Neural cell (in vitro differentiated cells): ENCODE results near the gene BCO2. TPM values are rescaled to one million over a fixed set of nuclear protein-coding genes. Genes with fewer than 3 reads are reported as not detected.

ENCODE experiments used
- H2AFZ ChIP-seq: fragments of 200-600, 300-800 bp; sonication (generic), shearing (Covaris generic); 2 replicates; pipeline ENCODE4 v1.6.0; 2014; ENCODE audit warnings: low read depth, mild to moderate bottlenecking, antibody characterized with exemption, low read length, moderate library complexity
- H3F3A ChIP-seq: fragments of 200-600 bp; shearing (Covaris generic); 2 replicates; pipeline ENCODE4 v1.6.1; 2016; ENCODE audit warnings: mild to moderate bottlenecking, moderate library complexity, mixed read lengths, antibody characterized with exemption, low read length; ENCODE audit not compliant: insufficient read depth, poor library complexity, severe bottlenecking
- H3K27ac ChIP-seq: fragments of 200-600, 300-800 bp; sonication (generic), shearing (Covaris generic); 2 replicates; pipeline ENCODE4 v1.5.1; 2014; ENCODE audit warnings: mild to moderate bottlenecking, low read length, moderate library complexity
- H3K27me3 ChIP-seq: fragments of 300-800, 200-600 bp; sonication (generic), shearing (Covaris generic); 2 replicates; pipeline ENCODE4 v1.6.0; 2014; ENCODE audit warnings: mild to moderate bottlenecking, low read depth, low read length, moderate library complexity; ENCODE audit not compliant: insufficient read depth
- H3K36me3 ChIP-seq: fragments of 300-800, 200-600 bp; sonication (generic), shearing (Covaris generic); 2 replicates; pipeline ENCODE4 v1.5.1; 2014; ENCODE audit warnings: mild to moderate bottlenecking, antibody characterized with exemption, low read length, moderate library complexity; ENCODE audit not compliant: insufficient read depth
- H3K4me2 ChIP-seq: fragments of 300-800, 200-600 bp; sonication (generic), shearing (Covaris generic); 2 replicates; pipeline ENCODE4 v1.6.0; 2014; ENCODE audit warnings: mild to moderate bottlenecking, low read length
- H3K4me3 ChIP-seq: fragments of 300-800, 200-600 bp; sonication (generic), shearing (Covaris generic); 2 replicates; pipeline ENCODE4 v1.5.1; 2014; ENCODE audit warnings: mild to moderate bottlenecking, low read length, moderate library complexity
- H3K79me2 ChIP-seq: fragments of 200-600 bp; shearing (Covaris generic); replicated peaks from 2 replicates; pipeline ENCODE4 v1.6.0; 2014; ENCODE audit warnings: mild to moderate bottlenecking, low read length, moderate library complexity; ENCODE audit not compliant: insufficient read depth
- H3K9ac ChIP-seq: fragments of 300-800, 200-600 bp; sonication (generic), shearing (Covaris generic); 2 replicates; pipeline ENCODE4 v1.6.1; 2016; ENCODE audit warnings: mild to moderate bottlenecking, low read length, mixed read lengths
- H3K9me2 ChIP-seq: fragments of 200-600 bp; shearing (Covaris generic); 2 replicates; pipeline ENCODE4 v1.6.1; 2016; ENCODE audit warnings: mild to moderate bottlenecking, low read length, mixed read lengths; ENCODE audit not compliant: insufficient read depth
- H3K9me3 ChIP-seq: fragments of 200-600, 300-800 bp; sonication (generic), shearing (Covaris generic); 2 replicates; pipeline ENCODE4 v1.6.1; 2016; ENCODE audit warnings: mild to moderate bottlenecking, mixed run types, low read length, moderate library complexity, mixed read lengths
- H4K20me1 ChIP-seq: fragments of 200-600 bp; shearing (Covaris generic); 2 replicates; pipeline ENCODE4 v1.6.1; 2016; ENCODE audit warnings: mild to moderate bottlenecking, mixed run types; ENCODE audit not compliant: insufficient read depth
- CTCF ChIP-seq: fragments of 450-650 bp; IDR thresholded peaks from 2 replicates; pipeline ENCODE4 v1.5.1; 2014; ENCODE audit warnings: antibody characterized with exemption, mild to moderate bottlenecking, moderate library complexity; ENCODE audit not compliant: poor library complexity, severe bottlenecking
- EP300 ChIP-seq: fragments of 450-650 bp; conservative IDR thresholded peaks from 2 replicates; pipeline ENCODE4 v1.6.1; 2014; ENCODE audit warnings: antibody characterized with exemption, mild to moderate bottlenecking, moderate library complexity; ENCODE audit not compliant: poor library complexity, severe bottlenecking
- EZH2 ChIP-seq: fragments of 200-600, 300-800 bp; shearing (Covaris generic), sonication (generic); IDR thresholded peaks from 2 replicates; pipeline ENCODE4 v1.6.1; 2014; ENCODE audit warnings: antibody characterized with exemption, low read length, borderline replicate concordance, mild to moderate bottlenecking; ENCODE audit not compliant: insufficient read depth, poor library complexity, severe bottlenecking
- MXI1 ChIP-seq: fragments of 450-650 bp; conservative IDR thresholded peaks from 2 replicates; pipeline ENCODE4 v1.6.1; 2014; ENCODE audit warnings: antibody characterized with exemption, mild to moderate bottlenecking; ENCODE audit not compliant: poor library complexity, severe bottlenecking
- POLR2AphosphoS5 ChIP-seq: IDR thresholded peaks from 2 replicates; pipeline ENCODE4 v1.6.1; 2012
- RAD21 ChIP-seq: fragments of 450-650 bp; conservative IDR thresholded peaks from 2 replicates; pipeline ENCODE4 v1.6.1; 2014; ENCODE audit warnings: antibody characterized with exemption, mild to moderate bottlenecking, moderate library complexity
- REST ChIP-seq: IDR thresholded peaks from 2 replicates; pipeline ENCODE4 v1.6.1; 2012; ENCODE audit warnings: borderline replicate concordance
- SMC3 ChIP-seq: fragments of 450-650 bp; conservative IDR thresholded peaks from 2 replicates; pipeline ENCODE4 v1.6.1; 2014; ENCODE audit warnings: antibody characterized with exemption, mild to moderate bottlenecking, moderate library complexity; ENCODE audit not compliant: poor library complexity
- TAF1 ChIP-seq: IDR thresholded peaks from 2 replicates; pipeline ENCODE4 v1.6.1; 2012; ENCODE audit warnings: low read depth
- polyA plus RNA-seq: library from polyadenylated mRNA; depleted of rRNA; stranded (reverse); fragments of >200 nt; gene quantifications from 2 replicates; pipeline ENCODE4 v1.2.3, GENCODE V29; 2014

BCO2 gene
- polyA plus RNA-seq, 1 donor from 2014 or later, result 7.4 TPM

GRCh38 chr11:112162761-112163546, 12.4 kb upstream of the BCO2 start:
- Histone ChIP-seq H3K4me3 (no peak overlapping the region), H2AFZ (no peak overlapping the region), H3K36me3 (no peaks in the 10 kb centered on the region), H3K9me2 (no peaks in the 10 kb centered on the region), H3F3A (no peaks in the 10 kb centered on the region), H3K9me3 (no peaks in the 10 kb centered on the region), H3K79me2 (no peaks in the 10 kb centered on the region), H3K27ac (no peak overlapping the region), H3K4me2 (no peak overlapping the region), H3K27me3 (no peaks in the 10 kb centered on the region), H4K20me1 (no peaks in the 10 kb centered on the region), H3K9ac (no peak overlapping the region)
- no peak for TF ChIP-seq MXI1
- TF ChIP-seq EZH2, result no peak
- no peak for TF ChIP-seq RAD21
- no peak for TF ChIP-seq TAF1
- TF ChIP-seq CTCF, result no peak
- no peak for TF ChIP-seq SMC3
- no peak for TF ChIP-seq REST
- TF ChIP-seq EP300, result no peak
- no peak for TF ChIP-seq POLR2AphosphoS5

GRCh38 chr11:112163875-112164685, 11.2 kb upstream of the BCO2 start, which contains the start of gene IL18:
IL18 (minus strand) TSS chr11:112164094; CDS start chr11:112155053, 9,041 bp downstream.
- Histone ChIP-seq H2AFZ (no peak within 1 kb of the TSS), H3F3A (no peaks in the 10 kb centered on the region), H3K9me2 (no peaks in the 10 kb centered on the region), H3K9ac (no peak within 1 kb of the TSS), H3K4me3 (no peak within 1 kb of the TSS), H3K27ac (no peak within 1 kb of the TSS), H3K36me3 (no peaks in the 10 kb centered on the region), H3K9me3 (no peaks in the 10 kb centered on the region), H3K4me2 (no peak within 1 kb of the TSS), H4K20me1 (no peaks in the 10 kb centered on the region), H3K79me2 (no peaks in the 10 kb centered on the region), H3K27me3 (no peaks in the 10 kb centered on the region)
- TF ChIP-seq REST (no peak), EP300 (no peak), EZH2 (no peak), CTCF (no peak), POLR2AphosphoS5 (no peak), SMC3 (no peak), RAD21 (no peak), MXI1 (no peak), TAF1 (no peak)
